Measurements from ENCODE around the gene CCT2.

Gene CCT2

GRCh38 chr12:69585189-69586062 is at the start of gene CCT2:
CCT2 (plus strand) TSS chr12:69585459; CDS start chr12:69585522, 63 bp downstream.
- Histone ChIP-seq H3K9me3 (ENCODE audit: control insufficient read depth, insufficient read depth, low read length) (no peaks in the 10 kb centered on the region), H3K4me1 (ENCODE audit: insufficient read depth, low read length) (no peaks in the 10 kb centered on the region), H3K9ac (ENCODE audit: low read depth, low read length) (peak within 1 kb of the TSS; percentile 98), H3K36me3 (ENCODE audit: insufficient read depth, low read length) (peaks cover 30% of the 10 kb centered on the region)

- Histone ChIP-seq H3K4me1 (ENCODE audit: insufficient read depth, low read length) (no peaks in the 10 kb centered on the region), H3K9ac (ENCODE audit: low read depth, low read length) (no peak overlapping the region), H3K9me3 (ENCODE audit: control insufficient read depth, insufficient read depth, low read length) (no peaks in the 10 kb centered on the region; the same call in 1 of the 2 replicates), H3K36me3 (ENCODE audit: insufficient read depth, low read length) (no peaks in the 10 kb centered on the region; the same call in 1 of the 2 replicates)
These were observed 44.3 kb upstream of the CCT2 start for GRCh38 chr12:69540987-69541386.

- Histone ChIP-seq H3K9me3 (ENCODE audit: control insufficient read depth, insufficient read depth, low read length) (no peaks in the 10 kb centered on the region; the same call in 1 of the 2 replicates), H3K36me3 (ENCODE audit: insufficient read depth, low read length) (no peaks in the 10 kb centered on the region; the same call in 1 of the 2 replicates), H3K9ac (ENCODE audit: low read depth, low read length) (no peak overlapping the region), H3K4me1 (ENCODE audit: insufficient read depth, low read length) (no peaks in the 10 kb centered on the region)
These were observed 41.2 kb upstream of the CCT2 start for GRCh38 chr12:69544087-69544486.

GRCh38 chr12:69545081-69545480 is 40.2 kb upstream of the CCT2 start:
- Histone ChIP-seq H3K9ac (ENCODE audit: low read depth, low read length) (no peak overlapping the region), H3K36me3 (ENCODE audit: insufficient read depth, low read length) (no peaks in the 10 kb centered on the region; the same call in 1 of the 2 replicates), H3K4me1 (ENCODE audit: insufficient read depth, low read length) (no peaks in the 10 kb centered on the region), H3K9me3 (ENCODE audit: control insufficient read depth, insufficient read depth, low read length) (no peaks in the 10 kb centered on the region; the same call in 1 of the 2 replicates)

GRCh38 chr12:69546693-69547438 is 38.4 kb upstream of the CCT2 start:
- H3K4me1 ChIP-seq (ENCODE audit: insufficient read depth, low read length), result no peaks in the 10 kb centered on the region
- no peaks in the 10 kb centered on the region for H3K36me3 ChIP-seq (ENCODE audit: insufficient read depth, low read length)
- H3K9ac ChIP-seq (ENCODE audit: low read depth, low read length), result no peak overlapping the region
- H3K9me3 ChIP-seq (ENCODE audit: control insufficient read depth, insufficient read depth, low read length), result no peaks in the 10 kb centered on the region; the same call in 1 of the 2 replicates

GRCh38 chr12:69548687-69549086 is 36.6 kb upstream of the CCT2 start:
- Histone ChIP-seq H3K9ac (ENCODE audit: low read depth, low read length) (no peak overlapping the region), H3K4me1 (ENCODE audit: insufficient read depth, low read length) (peaks cover 3% of the 10 kb centered on the region; the same call in 1 of the 2 replicates), H3K9me3 (ENCODE audit: control insufficient read depth, insufficient read depth, low read length) (no peaks in the 10 kb centered on the region; the same call in 1 of the 2 replicates), H3K36me3 (ENCODE audit: insufficient read depth, low read length) (no peaks in the 10 kb centered on the region)

- H3K9ac ChIP-seq (ENCODE audit: low read depth, low read length), result no peak overlapping the region
- H3K36me3 ChIP-seq (ENCODE audit: insufficient read depth, low read length), result no peaks in the 10 kb centered on the region
- no peaks in the 10 kb centered on the region for H3K9me3 ChIP-seq (ENCODE audit: control insufficient read depth, insufficient read depth, low read length)
- H3K4me1 ChIP-seq (ENCODE audit: insufficient read depth, low read length), result peaks cover 5% of the 10 kb centered on the region; the same call in 1 of the 2 replicates
These were observed 34.5 kb upstream of the CCT2 start for GRCh38 chr12:69550569-69551350.

- Histone ChIP-seq H3K4me1 (ENCODE audit: insufficient read depth, low read length) (peaks cover 5% of the 10 kb centered on the region; the same call in 1 of the 2 replicates), H3K9ac (ENCODE audit: low read depth, low read length) (no peak overlapping the region), H3K36me3 (ENCODE audit: insufficient read depth, low read length) (no peaks in the 10 kb centered on the region), H3K9me3 (ENCODE audit: control insufficient read depth, insufficient read depth, low read length) (no peaks in the 10 kb centered on the region)
These were observed 31.5 kb upstream of the CCT2 start for GRCh38 chr12:69553628-69554248.

GRCh38 chr12:69555461-69555860 is 29.8 kb upstream of the CCT2 start:
- Histone ChIP-seq H3K9me3 (ENCODE audit: control insufficient read depth, insufficient read depth, low read length) (no peaks in the 10 kb centered on the region), H3K36me3 (ENCODE audit: insufficient read depth, low read length) (no peaks in the 10 kb centered on the region), H3K9ac (ENCODE audit: low read depth, low read length) (no peak overlapping the region), H3K4me1 (ENCODE audit: insufficient read depth, low read length) (peaks cover 5% of the 10 kb centered on the region; the same call in 1 of the 2 replicates)

- no peaks in the 10 kb centered on the region for H3K36me3 ChIP-seq (ENCODE audit: insufficient read depth, low read length)
- no peak overlapping the region for H3K9ac ChIP-seq (ENCODE audit: low read depth, low read length)
- H3K9me3 ChIP-seq (ENCODE audit: control insufficient read depth, insufficient read depth, low read length), result no peaks in the 10 kb centered on the region
- peaks cover 5% of the 10 kb centered on the region; the same call in 1 of the 2 replicates for H3K4me1 ChIP-seq (ENCODE audit: insufficient read depth, low read length)
These were observed 28.9 kb upstream of the CCT2 start for GRCh38 chr12:69556383-69556782.

- Histone ChIP-seq H3K9me3 (ENCODE audit: control insufficient read depth, insufficient read depth, low read length) (no peaks in the 10 kb centered on the region), H3K4me1 (ENCODE audit: insufficient read depth, low read length) (no peaks in the 10 kb centered on the region), H3K9ac (ENCODE audit: low read depth, low read length) (no peak overlapping the region), H3K36me3 (ENCODE audit: insufficient read depth, low read length) (peaks cover 3% of the 10 kb centered on the region; the same call in 1 of the 2 replicates)
These were observed 22.0 kb upstream of the CCT2 start for GRCh38 chr12:69563166-69563762.

- Histone ChIP-seq H3K4me1 (ENCODE audit: insufficient read depth, low read length) (no peaks in the 10 kb centered on the region), H3K9me3 (ENCODE audit: control insufficient read depth, insufficient read depth, low read length) (no peaks in the 10 kb centered on the region), H3K9ac (ENCODE audit: low read depth, low read length) (no peak overlapping the region), H3K36me3 (ENCODE audit: insufficient read depth, low read length) (peaks cover 3% of the 10 kb centered on the region; the same call in 1 of the 2 replicates)
These were observed 18.7 kb upstream of the CCT2 start for GRCh38 chr12:69566603-69567002.

GRCh38 chr12:69569236-69569635 is 16.0 kb upstream of the CCT2 start:
- no peak overlapping the region for H3K9ac ChIP-seq (ENCODE audit: low read depth, low read length)
- H3K4me1 ChIP-seq (ENCODE audit: insufficient read depth, low read length), result no peaks in the 10 kb centered on the region
- peaks cover 5% of the 10 kb centered on the region; the same call in 1 of the 2 replicates for H3K36me3 ChIP-seq (ENCODE audit: insufficient read depth, low read length)
- H3K9me3 ChIP-seq (ENCODE audit: control insufficient read depth, insufficient read depth, low read length), result no peaks in the 10 kb centered on the region
